ENCODE data around the gene CCPG1. TPM values are rescaled to one million over a fixed set of nuclear protein-coding genes. Genes with fewer than 3 reads are reported as not detected.

The CCPG1 gene
- total RNA-seq, 1 donor from 2014 or later = 40.2 TPM

DNA sequence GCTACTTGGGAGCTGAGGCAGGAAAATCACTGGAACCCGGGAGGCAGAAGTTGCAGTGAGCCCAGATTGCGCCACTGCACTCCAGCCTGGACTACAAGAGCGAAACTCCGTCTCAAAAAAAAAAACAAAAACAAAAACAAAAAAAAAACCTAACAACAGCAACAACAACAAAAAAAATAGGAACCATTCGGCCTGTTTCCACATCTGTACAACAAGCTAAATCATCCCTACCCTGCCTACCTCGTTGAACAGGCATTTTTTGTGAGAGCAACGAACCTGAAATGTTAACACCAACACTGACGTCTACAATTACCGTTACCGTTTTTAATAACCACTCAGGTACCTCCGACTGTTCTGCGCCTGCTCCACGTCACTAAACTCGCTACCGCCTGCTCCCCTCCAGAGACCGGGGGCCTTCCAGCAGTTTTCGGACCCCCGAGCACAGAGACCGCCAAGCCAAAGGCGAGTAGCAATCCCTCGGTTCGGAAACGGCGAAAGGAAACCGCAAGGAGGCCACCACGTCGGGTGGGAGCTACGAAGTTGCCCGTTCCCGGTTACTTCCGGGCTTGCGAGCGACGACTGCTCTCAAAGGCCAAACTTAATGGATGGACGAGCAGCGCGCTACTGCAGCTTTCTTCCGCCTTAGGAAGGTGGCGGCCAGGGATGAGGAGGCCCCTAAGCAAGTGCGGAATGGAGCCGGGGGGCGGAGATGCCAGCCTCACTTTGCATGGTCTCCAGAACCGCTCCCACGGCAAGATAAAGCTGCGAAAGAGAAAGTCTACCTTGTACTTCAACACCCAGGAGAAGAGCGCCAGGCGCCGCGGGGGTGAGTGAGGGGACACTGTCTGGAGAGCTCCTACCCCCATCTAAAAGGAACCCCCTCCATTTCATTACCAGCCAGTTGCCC lies 89.3 kb downstream of the CCPG1 start, which contains the start of the genes PIGB and PIGBOS1:
PIGB (plus strand) TSS at position 635 of the 907 bp plus-strand sequence; CDS start at position 664, 29 bp downstream.
PIGBOS1 (minus strand) TSS at position 536 of the 907 bp plus-strand sequence. CDS start 1,331 bp downstream, outside the sequence.
- DNase-seq = peak; percentile 78

Other genes starting within 250 kb of the CCPG1 start
- 175 TPM for gene RSL24D1, start 211.4 kb downstream of the CCPG1 start, total RNA-seq
- 7.6 TPM for gene RAB27A, start 118.5 kb downstream of the CCPG1 start, total RNA-seq
- 6.4 TPM for gene PIGBOS1, start 89.2 kb downstream of the CCPG1 start, total RNA-seq
- gene PIGB, start 89.1 kb downstream of the CCPG1 start, total RNA-seq = 6.9 TPM
- 5.0 TPM for gene PIERCE2, start 136 bp upstream of the CCPG1 start, total RNA-seq
- gene DNAAF4, start 99.9 kb upstream of the CCPG1 start, total RNA-seq = 8.7 TPM
- 44.0 TPM for gene PYGO1, start 180.0 kb upstream of the CCPG1 start, total RNA-seq